GM08714 (cell line): ENCODE data around the gene SLC27A2.

Experiments used
- H3K4me3 ChIP-seq: fragments of 200-500 bp; sonication (Bioruptor generic); 2 replicates; pipeline ENCODE4 v1.5.1; 2014; ENCODE audit warnings: mild to moderate bottlenecking, low read length, inconsistent platforms
- ZNF274 ChIP-seq: IDR thresholded peaks from 2 replicates; pipeline ENCODE4 v1.6.1; 2012; ENCODE audit warnings: mild to moderate bottlenecking, low read depth, low read length

The SLC27A2 gene

DNA sequence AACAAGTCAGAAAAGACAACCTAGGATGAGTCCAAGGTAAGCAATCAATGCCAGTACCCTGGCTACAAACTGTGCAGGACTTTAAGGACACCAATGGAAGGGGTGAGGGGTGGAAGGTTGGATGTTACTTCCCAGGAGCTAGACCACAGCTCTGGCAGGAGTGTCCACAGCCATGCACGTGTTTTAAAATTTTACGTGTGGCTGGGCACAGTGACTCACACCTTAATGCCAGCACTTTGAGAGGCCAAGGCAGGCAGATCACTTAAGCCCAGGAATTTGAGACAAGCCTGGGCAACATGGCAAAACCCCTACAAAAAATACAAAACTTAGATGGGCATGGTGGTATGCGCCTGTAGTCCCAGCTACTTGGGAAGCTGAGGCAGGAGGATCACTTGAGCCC is 98.3 kb downstream of the SLC27A2 start:
- TF ChIP-seq ZNF274 = no peak
- no peak overlapping the region for H3K4me3 ChIP-seq

DNA sequence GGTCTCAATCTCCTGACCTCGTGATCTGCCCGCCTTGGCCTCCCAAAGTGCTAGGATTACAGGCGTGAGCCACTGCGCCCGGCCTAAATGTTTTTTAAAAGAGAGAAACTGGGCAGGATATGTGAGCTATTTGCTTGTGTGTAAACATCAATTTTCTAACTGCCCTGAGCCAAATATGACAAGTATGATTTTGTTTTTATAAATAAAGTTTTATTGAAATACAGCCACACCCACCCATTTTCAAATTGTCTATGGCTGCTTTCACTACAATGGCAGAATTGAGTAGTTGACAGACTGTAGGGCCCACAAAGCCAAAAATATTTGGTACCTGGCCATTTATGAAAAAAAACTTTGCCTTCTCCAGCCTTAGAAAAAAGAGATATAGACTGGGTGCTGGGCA is 99.4 kb downstream of the SLC27A2 start:
- no peak overlapping the region for H3K4me3 ChIP-seq
- no peak for TF ChIP-seq ZNF274
